GM21360 (cell line): Measurements from ENCODE around the gene CPLX3.

ENCODE experiments used
- ATAC-seq: cut with Tn5 transposase; IDR thresholded peaks from one replicate; pipeline ENCODE4 v1.9.1; 2021; ENCODE audit warnings: mild to moderate bottlenecking, moderate library complexity; ENCODE audit not compliant: unreplicated experiment

CPLX3 gene

GRCh38 chr15:74801311-74801997 lies 25.0 kb upstream of the CPLX3 start:
- no peak for ATAC-seq

- no peak for ATAC-seq
These were observed 24.1 kb upstream of the CPLX3 start for GRCh38 chr15:74802290-74802689.

GRCh38 chr15:74802862-74803447 lies 23.5 kb upstream of the CPLX3 start:
- no peak for ATAC-seq

- no peak for ATAC-seq
These were observed 21.5 kb upstream of the CPLX3 start for GRCh38 chr15:74804935-74805334.

- no peak for ATAC-seq
These were observed 19.1 kb upstream of the CPLX3 start for GRCh38 chr15:74807282-74807681.

GRCh38 chr15:74808078-74808839 lies 18.2 kb upstream of the CPLX3 start:
- no peak for ATAC-seq

- ATAC-seq: no peak
These were observed 17.6 kb upstream of the CPLX3 start for GRCh38 chr15:74808840-74809229.

GRCh38 chr15:74809242-74809641 lies 17.2 kb upstream of the CPLX3 start:
- no peak for ATAC-seq

GRCh38 chr15:74809956-74810355 lies 16.5 kb upstream of the CPLX3 start:
- no peak for ATAC-seq

- ATAC-seq: no peak
These were observed 13.9 kb upstream of the CPLX3 start, which contains the start of gene LMAN1L for GRCh38 chr15:74812533-74812932. LMAN1L (plus strand) TSS chr15:74812835; CDS start chr15:74812855, 20 bp downstream.

- ATAC-seq: no peak
These were observed 11.1 kb upstream of the CPLX3 start for GRCh38 chr15:74815121-74815934.

GRCh38 chr15:74815961-74816360 lies 10.5 kb upstream of the CPLX3 start:
- no peak for ATAC-seq

- no peak for ATAC-seq
These were observed 9.6 kb upstream of the CPLX3 start for GRCh38 chr15:74816624-74817369.

- ATAC-seq: no peak
These were observed 9.1 kb upstream of the CPLX3 start for GRCh38 chr15:74817370-74817737.

- no peak for ATAC-seq
These were observed 6.4 kb upstream of the CPLX3 start for GRCh38 chr15:74820056-74820455.

- peak; percentile 70 for ATAC-seq
These were observed 5.2 kb upstream of the CPLX3 start for GRCh38 chr15:74821091-74821789.

- ATAC-seq: no peak
These were observed 4.7 kb upstream of the CPLX3 start for GRCh38 chr15:74821790-74822158.

- ATAC-seq: no peak
These were observed 4.2 kb upstream of the CPLX3 start for GRCh38 chr15:74822233-74822632.

- ATAC-seq: no peak
These were observed 3.1 kb upstream of the CPLX3 start for GRCh38 chr15:74823324-74823723.

- ATAC-seq: no peak
These were observed 1.5 kb upstream of the CPLX3 start for GRCh38 chr15:74824976-74825375.
